Upper lobe of left lung (tissue), 6 donors: ENCODE measurements around the gene CAPN9. TPM values are rescaled to one million over a fixed set of nuclear protein-coding genes. Genes with fewer than 3 reads are reported as not detected.

ENCODE experiments used
- ATAC-seq, 2 donors: fragments of 200-7000 bp; cut with Tn5 transposase; one replicate each; pipeline ENCODE4 v1.9.1; 2022; ENCODE audit warnings: mild to moderate bottlenecking in 2 of 2, moderate library complexity in 2 of 2; ENCODE audit not compliant: low FRiP score in 2 of 2
- DNase-seq, 2 donors: peaks; one replicate each; pipeline ENCODE4 v3.0.0-alpha.2; 2019 to 2020
- H3K27ac ChIP-seq, 4 donors: fragments of 200-600 bp; sonication (generic); one replicate each; pipeline ENCODE4 v1.5.1; 2016 to 2019
- H3K27me3 ChIP-seq, 4 donors: fragments of 200-600 bp; sonication (generic); one replicate each; pipeline ENCODE4 v1.5.1; 2017 to 2019
- H3K36me3 ChIP-seq, 4 donors: fragments of 200-600 bp; sonication (generic); one replicate each; pipeline ENCODE4 v1.5.1; 2016 to 2019
- H3K4me1 ChIP-seq, 4 donors: fragments of 200-600 bp; sonication (generic); one replicate each; pipeline ENCODE4 v1.5.1; 2018 to 2019
- H3K4me3 ChIP-seq, 4 donors: fragments of 200-600 bp; sonication (generic); one replicate each; pipeline ENCODE4 v1.5.1; 2017 to 2019; ENCODE audit warnings: mild to moderate bottlenecking in 2 of 4, moderate library complexity in 1 of 4
- H3K9me3 ChIP-seq, 4 donors: fragments of 200-600 bp; sonication (generic); one replicate each; pipeline ENCODE4 v1.5.1; 2018 to 2019
- EP300 ChIP-seq, 4 donors: sonication (generic); formaldehyde crosslinking; IDR thresholded peaks; one replicate each; pipeline ENCODE4 v1.5.1; 2017; ENCODE audit warnings: antibody characterized with exemption in 4 of 4, control low read depth in 2 of 4
- POLR2A ChIP-seq, 4 donors: fragments of 450-650 bp; IDR thresholded peaks; one replicate each; pipeline ENCODE4 v1.5.1; 2016 to 2017; ENCODE audit warnings: antibody characterized with exemption in 4 of 4, mild to moderate bottlenecking in 2 of 4
- POLR2AphosphoS5 ChIP-seq, 2 donors: sonication (generic); formaldehyde crosslinking; IDR thresholded peaks; one replicate each; pipeline ENCODE4 v1.5.1; 2017; ENCODE audit warnings: antibody characterized with exemption in 2 of 2
- WGBS, 2 donors: methylation state at CpG; one replicate each; pipeline ENCODE4 v1.1.5; 2017 to 2018; 5-methylcytosine and 5-hydroxymethylcytosine counted together
- total RNA-seq, 6 donors: library from RNA; depleted of rRNA in 4 of 6; stranded (reverse); fragments of >200 nt in 4 of 6; gene quantifications; one replicate each; pipeline versions ENCODE4 v1.1.0 to v1.2.1, GENCODE V29; 2016 to 2021
- TF ChIP-seq, protein P1 (sequence below), 6 experiments: fragments of 450-650 bp in 4 of 6; fragments of 200-600 bp in 2 of 6; sonication (generic) in 2 of 6; IDR thresholded peaks; one replicate each; pipeline ENCODE4 v1.5.1; 2016 to 2019; ENCODE audit warnings: antibody characterized with exemption in 6 of 6
- donor health status: DM: no; HTN: no; CAD: no; lungs with moderate emphysema.
- donor health status: DM: no; HTN: yes; CAD: no; lungs with severe emphysema.

The CAPN9 gene
- total RNA-seq, 6 donors from 2014 or later = 8.0 to 29.0 (median 19.6) TPM

DNA sequence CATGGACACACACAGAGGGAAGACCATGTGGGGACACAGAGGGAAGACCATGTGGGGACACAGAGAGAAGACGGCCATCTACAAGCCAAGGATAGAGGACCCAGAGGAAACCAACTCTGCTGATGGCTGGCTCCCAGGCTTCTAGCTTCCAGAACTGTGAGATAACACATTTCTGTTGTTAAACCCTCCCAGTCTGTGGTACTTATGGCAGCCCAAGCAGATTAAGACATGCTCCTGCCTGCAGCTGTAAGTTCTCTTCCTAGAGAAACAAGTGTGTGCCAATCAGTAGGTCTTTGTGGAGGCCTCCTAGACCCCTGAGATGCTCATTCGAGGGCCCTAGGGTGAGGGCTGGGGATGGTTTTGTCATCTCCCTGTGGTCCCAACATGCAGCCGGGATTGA, 35.9 kb upstream of the CAPN9 start:
- Histone ChIP-seq H3K27ac (no peak overlapping the region), H3K9me3 (no peaks in the 10 kb centered on the region), H3K36me3 (no peaks in the 10 kb centered on the region), H3K4me3 (no peak overlapping the region), H3K4me1 (peaks cover 0 to 9% (median 7%) of the 10 kb centered on the region in 4 donors), H3K27me3 (no peaks in the 10 kb centered on the region)
- TF ChIP-seq POLR2A (IDR thresholded peaks at IDR 0.05) (no peak), POLR2AphosphoS5 (IDR thresholded peaks at IDR 0.05) (no peak)
- TF ChIP-seq, protein P1, sequence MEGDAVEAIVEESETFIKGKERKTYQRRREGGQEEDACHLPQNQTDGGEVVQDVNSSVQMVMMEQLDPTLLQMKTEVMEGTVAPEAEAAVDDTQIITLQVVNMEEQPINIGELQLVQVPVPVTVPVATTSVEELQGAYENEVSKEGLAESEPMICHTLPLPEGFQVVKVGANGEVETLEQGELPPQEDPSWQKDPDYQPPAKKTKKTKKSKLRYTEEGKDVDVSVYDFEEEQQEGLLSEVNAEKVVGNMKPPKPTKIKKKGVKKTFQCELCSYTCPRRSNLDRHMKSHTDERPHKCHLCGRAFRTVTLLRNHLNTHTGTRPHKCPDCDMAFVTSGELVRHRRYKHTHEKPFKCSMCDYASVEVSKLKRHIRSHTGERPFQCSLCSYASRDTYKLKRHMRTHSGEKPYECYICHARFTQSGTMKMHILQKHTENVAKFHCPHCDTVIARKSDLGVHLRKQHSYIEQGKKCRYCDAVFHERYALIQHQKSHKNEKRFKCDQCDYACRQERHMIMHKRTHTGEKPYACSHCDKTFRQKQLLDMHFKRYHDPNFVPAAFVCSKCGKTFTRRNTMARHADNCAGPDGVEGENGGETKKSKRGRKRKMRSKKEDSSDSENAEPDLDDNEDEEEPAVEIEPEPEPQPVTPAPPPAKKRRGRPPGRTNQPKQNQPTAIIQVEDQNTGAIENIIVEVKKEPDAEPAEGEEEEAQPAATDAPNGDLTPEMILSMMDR (IDR thresholded peaks at IDR 0.05) = no peak
- no peak for DNase-seq
- no peak for ATAC-seq
- 90 to 92% methylated on average over 2 to 3 of the region's 3 CpGs for WGBS, 2 donors

DNA sequence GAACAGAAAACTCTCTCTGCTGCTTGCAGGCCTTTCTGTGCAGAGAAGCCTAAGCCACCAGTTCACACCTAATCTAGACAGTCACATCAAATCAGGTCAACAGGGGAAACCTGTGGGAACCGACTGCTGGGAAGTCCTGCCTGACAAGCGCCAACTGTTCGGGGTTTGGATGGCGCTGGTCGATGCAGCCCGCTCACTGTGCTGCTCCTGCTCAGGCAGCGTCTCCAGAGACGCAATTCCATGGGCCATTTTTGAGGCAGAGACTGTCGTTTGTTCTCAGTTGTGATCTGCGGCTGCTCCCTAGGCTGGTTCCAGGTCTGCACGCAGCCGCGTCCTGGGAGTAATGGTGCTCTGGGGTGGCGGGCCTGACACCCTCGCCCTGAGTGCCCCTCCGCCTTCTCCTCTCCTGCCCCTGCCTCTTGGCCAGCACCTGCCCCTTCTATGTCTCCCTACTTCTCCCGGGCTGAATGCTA, 34.7 kb upstream of the CAPN9 start:
- Histone ChIP-seq H3K9me3 (no peaks in the 10 kb centered on the region), H3K27me3 (no peaks in the 10 kb centered on the region), H3K4me3 (no peak overlapping the region), H3K4me1 (peaks cover 0 to 9% (median 7%) of the 10 kb centered on the region in 4 donors), H3K27ac (no peak overlapping the region), H3K36me3 (no peaks in the 10 kb centered on the region)
- ATAC-seq = no peak
- no peak for TF ChIP-seq POLR2AphosphoS5 (IDR thresholded peaks at IDR 0.05)
- no peak for TF ChIP-seq POLR2A (IDR thresholded peaks at IDR 0.05)
- TF ChIP-seq, protein P1 (IDR thresholded peaks at IDR 0.05) = no peak
- no peak for TF ChIP-seq EP300 (IDR thresholded peaks at IDR 0.05)
- 87 to 90% methylated on average over 3 to 17 of the region's 17 CpGs for WGBS, 2 donors
- DNase-seq = no peak

DNA sequence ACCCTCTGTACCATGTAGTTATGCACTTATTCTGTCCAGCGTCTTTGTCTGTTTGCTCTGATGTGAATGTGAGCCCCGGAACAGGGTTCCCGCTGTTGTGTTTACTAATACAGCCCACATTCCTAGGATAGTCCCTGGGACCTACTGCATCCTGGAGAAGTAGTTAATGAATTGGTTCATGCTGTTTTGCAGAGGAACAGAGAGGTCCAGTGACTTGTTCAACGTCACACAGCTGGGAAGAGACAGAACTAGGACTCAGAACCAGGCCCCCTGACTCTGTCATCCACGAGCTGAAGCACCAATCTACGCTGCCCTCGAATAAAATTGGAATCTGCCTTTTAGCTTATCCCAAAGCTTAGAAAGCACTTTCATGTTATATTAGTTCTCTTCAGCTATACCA, 34.0 kb upstream of the CAPN9 start:
- 78 to 80% methylated on average over 7 of the region's 7 CpGs for WGBS, 2 donors
- no peaks in the 10 kb centered on the region for H3K36me3 ChIP-seq
- no peaks in the 10 kb centered on the region for H3K27me3 ChIP-seq
- H3K27ac ChIP-seq = no peak overlapping the region
- ATAC-seq (no peak), DNase-seq (no peak)
- no peaks in the 10 kb centered on the region for H3K9me3 ChIP-seq
- peaks cover 0 to 9% (median 7%) of the 10 kb centered on the region in 4 donors for H3K4me1 ChIP-seq
- TF ChIP-seq POLR2A (IDR thresholded peaks at IDR 0.05) = no peak
- TF ChIP-seq, protein P1 (IDR thresholded peaks at IDR 0.05) = no peak
- TF ChIP-seq POLR2AphosphoS5 (IDR thresholded peaks at IDR 0.05) = no peak
- TF ChIP-seq EP300 (IDR thresholded peaks at IDR 0.05) = no peak
- H3K4me3 ChIP-seq = no peak overlapping the region

DNA sequence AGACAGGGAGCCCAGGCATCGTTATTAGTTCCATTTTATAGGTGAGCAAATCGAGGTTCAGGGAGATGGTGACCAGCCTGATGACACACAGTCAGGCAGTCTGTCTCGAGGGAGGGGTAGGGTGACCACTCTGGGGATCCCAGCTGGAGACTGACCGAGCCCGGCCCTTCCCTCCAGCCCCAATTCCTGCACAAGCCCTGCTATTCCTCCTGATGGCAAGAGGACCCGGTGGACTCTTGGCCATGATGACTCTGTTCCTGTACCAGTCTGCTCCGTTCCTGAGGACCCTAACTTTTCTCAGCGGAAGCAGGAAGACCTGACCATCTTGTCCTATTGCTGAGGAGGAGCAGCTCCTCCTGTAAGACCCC, 33.7 kb upstream of the CAPN9 start:
- TF ChIP-seq, protein P1 (IDR thresholded peaks at IDR 0.05) = no peak
- TF ChIP-seq POLR2A (IDR thresholded peaks at IDR 0.05) (no peak), POLR2AphosphoS5 (IDR thresholded peaks at IDR 0.05) (no peak), EP300 (IDR thresholded peaks at IDR 0.05) (no peak)
- peak overlapping the region in 1 of 4 donors; percentile 3 for H3K27ac ChIP-seq
- no peak for DNase-seq
- no peak for ATAC-seq
- peak overlapping the region in 1 of 4 donors; percentile 13 for H3K4me3 ChIP-seq
- H3K36me3 ChIP-seq = no peaks in the 10 kb centered on the region
- no peaks in the 10 kb centered on the region for H3K9me3 ChIP-seq
- peaks cover 0 to 9% (median 7%) of the 10 kb centered on the region in 4 donors for H3K4me1 ChIP-seq
- WGBS, 2 donors = 88 to 91% methylated on average over 6 to 8 of the region's 8 CpGs
- no peaks in the 10 kb centered on the region for H3K27me3 ChIP-seq
